Heart left ventricle (tissue), 13 donors: Measurements from ENCODE around the gene CTTN.

Experiments used
- CTCF ChIP-seq, 12 donors: fragments of 200-600 bp; sonication (generic) in 4 of 12; IDR thresholded peaks; one replicate each; pipeline versions ENCODE4 v1.5.0 to v1.8.0; 2018 to 2022; ENCODE audit warnings: antibody characterized with exemption in 12 of 12, mild to moderate bottlenecking in 5 of 12
- POLR2A ChIP-seq, 2 donors: fragments of 450-650 bp; IDR thresholded peaks; one replicate each; pipeline ENCODE4 v1.6.1; 2017; ENCODE audit warnings: antibody characterized with exemption in 2 of 2, mild to moderate bottlenecking in 2 of 2, moderate library complexity in 2 of 2
- donor health status: ischemic (EF 13 %, LVEDD 7.1; RV severe dilation, severe dysfunction).
- donor health status: DM: no; HTN: yes; CAD: no.
- donor health status: DM: no; HTN: no; CAD: no.
- donor health status: ischemic (EF 25% LVEDD 6.9; RV normal size, moderate dysfunction).
- donor health status: ischemic (EF 25% LVEDD 5.7; RV mildly dilated, moderate dysfunction).
- donor health status: ischemic (EF 35%, LVEDD 5.7; RV mildly dilated, moderate dysfunction).
- donor health status: nonischemic (EF 11% LVEDD 7.7; RV severe dilation, severe dysfunction).
- donor health status: DM: yes; HTN: yes; CAD: no.
- donor health status: PGD.
- donor health status: ischemic (EF 29% LVEDD 5.4; RV normal size, mild dysfunction).
- donor health status: nonischemic (EF 23%, LVEDD 6.1; RV moderate dilation, normal function).

DNA sequence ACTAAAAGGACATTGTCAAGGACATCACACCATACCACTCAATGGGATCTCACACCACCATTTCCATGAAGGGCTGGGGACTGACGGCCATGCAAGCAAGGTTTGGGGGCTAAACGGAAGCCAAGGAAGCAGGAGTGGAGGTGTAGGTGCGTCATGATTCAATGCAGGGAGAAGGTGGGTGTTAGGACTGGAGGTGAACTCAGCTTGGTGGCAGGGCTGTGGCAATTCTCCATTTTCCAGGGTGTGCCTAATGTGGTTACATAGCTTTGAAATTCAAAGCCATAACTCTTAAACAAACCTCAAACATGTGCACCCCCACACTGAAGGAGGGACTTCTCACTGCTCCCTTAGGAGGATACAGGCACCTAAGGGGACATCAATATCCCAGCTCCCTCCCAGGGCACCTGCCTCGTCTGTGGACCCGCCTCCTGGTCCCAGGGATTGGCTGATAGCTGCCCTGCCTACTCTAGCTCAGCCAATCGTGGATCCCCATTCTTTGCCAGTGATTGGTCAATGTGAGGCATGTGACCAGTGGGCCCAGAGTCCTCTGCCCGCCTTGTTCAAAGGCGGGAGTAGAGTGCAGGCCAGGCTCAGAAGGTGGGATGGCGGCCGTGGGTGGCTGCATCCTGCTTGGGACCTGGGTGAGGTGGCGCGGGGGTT lies 64.6 kb downstream of the CTTN start:
- TF ChIP-seq CTCF (IDR thresholded peaks at IDR 0.05) (no peak), POLR2A (IDR thresholded peaks at IDR 0.05) (no peak)
